Nephron (organoid): Measurements from ENCODE around the gene FNTB.
"Not testable (repeated sequence)": the region's sequence is repeated elsewhere in the genome, so short reads cannot be mapped to it uniquely, and the experiment has no call there.

Source experiments
- H3K27ac Mint-ChIP-seq, 3 experiments: 2 replicates each; pipeline ENCODE4 v1.8.0; 2020; ENCODE audit warnings: mixed read lengths in 3 of 3, mild to moderate bottlenecking in 2 of 3, moderate library complexity in 1 of 3
- H3K27me3 Mint-ChIP-seq: 2 replicates; pipeline ENCODE4 v1.8.0; 2021; ENCODE audit warnings: low read depth, mild to moderate bottlenecking, moderate library complexity, mixed read lengths
- H3K36me3 Mint-ChIP-seq: 2 replicates; pipeline ENCODE4 v1.8.0; 2020; ENCODE audit warnings: low read depth, mixed read lengths
- H3K4me1 Mint-ChIP-seq: 2 replicates; pipeline ENCODE4 v1.8.0; 2020; ENCODE audit warnings: mixed read lengths
- H3K4me3 Mint-ChIP-seq, 3 experiments: 2 replicates each; pipeline ENCODE4 v1.8.0; 2020; ENCODE audit warnings: mild to moderate bottlenecking in 3 of 3, mixed read lengths in 3 of 3, moderate library complexity in 2 of 3
- H3K9me3 Mint-ChIP-seq: 2 replicates; pipeline ENCODE4 v1.8.0; 2020; ENCODE audit warnings: mixed read lengths
- CTCF ChIP-seq, 3 experiments: fragments of 200-600 bp; sonication (generic); IDR thresholded peaks; one replicate each; pipeline ENCODE4 v1.5.0; 2021; ENCODE audit warnings: antibody characterized with exemption in 3 of 3; ENCODE audit not compliant: unreplicated experiment in 3 of 3

FNTB gene

GRCh38 chr14:65079768-65080167 lies 93.1 kb downstream of the FNTB start:
- H3K27ac Mint-ChIP-seq: no peak overlapping the region
- H3K9me3 Mint-ChIP-seq: no peaks in the 10 kb centered on the region
- peaks cover 84% of the 10 kb centered on the region for H3K36me3 Mint-ChIP-seq
- no peak for TF ChIP-seq CTCF (IDR thresholded peaks at IDR 0.05; ENCODE audit: unreplicated experiment in 3 of 3)
- no peak overlapping the region for H3K4me3 Mint-ChIP-seq
- H3K27me3 Mint-ChIP-seq: no peaks in the 10 kb centered on the region
- peaks cover 17% of the 10 kb centered on the region for H3K4me1 Mint-ChIP-seq

- Mint-ChIP-seq H3K36me3 (peaks cover 84% of the 10 kb centered on the region), H3K4me1 (peaks cover 19% of the 10 kb centered on the region), H3K27ac (peak overlapping the region in 2 of 3 experiments; percentile 38 to 39), H3K9me3 (peaks cover 10% of the 10 kb centered on the region), H3K4me3 (no peak overlapping the region), H3K27me3 (peaks cover 5% of the 10 kb centered on the region)
- TF ChIP-seq CTCF (IDR thresholded peaks at IDR 0.05; ENCODE audit: unreplicated experiment in 3 of 3): no peak
Measured at GRCh38 chr14:65080960-65081747, 94.5 kb downstream of the FNTB start.

GRCh38 chr14:65082930-65083329 lies 96.2 kb downstream of the FNTB start:
- H3K36me3 Mint-ChIP-seq: peaks cover 86% of the 10 kb centered on the region

GRCh38 chr14:65084554-65085505 lies 98.1 kb downstream of the FNTB start:
- Mint-ChIP-seq H3K27me3 (peaks cover 5% of the 10 kb centered on the region), H3K4me3 (no peak overlapping the region), H3K9me3 (peaks cover 34% of the 10 kb centered on the region), H3K4me1 (peaks cover 19% of the 10 kb centered on the region), H3K36me3 (peaks cover 95% of the 10 kb centered on the region), H3K27ac (no peak overlapping the region)
- TF ChIP-seq CTCF (IDR thresholded peaks at IDR 0.05; ENCODE audit: unreplicated experiment in 3 of 3): no peak

More at GRCh38 chr14:65082930-65083329, 96.2 kb downstream of the FNTB start:
- Mint-ChIP-seq H3K27me3 (peaks cover 5% of the 10 kb centered on the region), H3K9me3 (peaks cover 24% of the 10 kb centered on the region), H3K4me1 (peaks cover 19% of the 10 kb centered on the region), H3K27ac (peak overlapping the region in 1 of 3 experiments; percentile 40), H3K4me3 (no peak overlapping the region)
- no peak for TF ChIP-seq CTCF (IDR thresholded peaks at IDR 0.05; ENCODE audit: unreplicated experiment in 3 of 3)

GRCh38 chr14:65086686-65087085 lies 100.0 kb downstream of the FNTB start:
- Mint-ChIP-seq H3K4me1 (peaks cover 19% of the 10 kb centered on the region), H3K9me3 (peaks cover 34% of the 10 kb centered on the region)
- not testable (repeated sequence) for H3K27ac Mint-ChIP-seq

GRCh38 chr14:65087835-65088234 lies 101.1 kb downstream of the FNTB start:
- H3K9me3 Mint-ChIP-seq: peaks cover 34% of the 10 kb centered on the region
- H3K4me3 Mint-ChIP-seq, H3K27ac Mint-ChIP-seq, H3K27me3 Mint-ChIP-seq: not testable (repeated sequence)
- peaks cover 86% of the 10 kb centered on the region for H3K36me3 Mint-ChIP-seq
- H3K4me1 Mint-ChIP-seq: peaks cover 16% of the 10 kb centered on the region

More at GRCh38 chr14:65086686-65087085, 100.0 kb downstream of the FNTB start:
- H3K36me3 Mint-ChIP-seq: peaks cover 94% of the 10 kb centered on the region
- H3K4me3 Mint-ChIP-seq, H3K27me3 Mint-ChIP-seq: not testable (repeated sequence)
